DOHH2 (cell line): ENCODE results near the gene MEGF11.

ENCODE experiments used
- H3F3A ChIP-seq: fragments of 200-600 bp; sonication (generic), shearing (Covaris generic); 2 replicates; pipeline ENCODE4 v1.6.0; 2016; ENCODE audit warnings: antibody characterized with exemption, mild to moderate bottlenecking; ENCODE audit not compliant: control insufficient read depth, insufficient read depth
- H3K27ac ChIP-seq: fragments of 200-600 bp; sonication (generic); 2 replicates; pipeline ENCODE4 v1.5.1; 2014; ENCODE audit warnings: low read depth, mild to moderate bottlenecking, low read length, moderate library complexity
- H3K27me3 ChIP-seq: fragments of 200-600 bp; sonication (generic); 2 replicates; pipeline ENCODE4 v1.6.1; 2014; ENCODE audit warnings: mild to moderate bottlenecking, low read length, mixed read lengths; ENCODE audit not compliant: control insufficient read depth
- H3K36me3 ChIP-seq: fragments of 200-600 bp; sonication (generic); 2 replicates; pipeline ENCODE4 v1.6.1; 2014; ENCODE audit warnings: mild to moderate bottlenecking, low read length, moderate library complexity, mixed read lengths; ENCODE audit not compliant: control insufficient read depth
- H3K4me1 ChIP-seq: fragments of 200-600 bp; sonication (generic); 2 replicates; pipeline ENCODE4 v1.6.1; 2014; ENCODE audit warnings: mild to moderate bottlenecking, low read length, mixed read lengths; ENCODE audit not compliant: control insufficient read depth
- H3K4me2 ChIP-seq: fragments of 200-600 bp; sonication (generic); 2 replicates; pipeline ENCODE4 v1.6.0; 2014; ENCODE audit warnings: mild to moderate bottlenecking, low read length, moderate library complexity
- H3K4me3 ChIP-seq: fragments of 200-600 bp; sonication (generic); 2 replicates; pipeline ENCODE4 v1.5.1; 2014; ENCODE audit warnings: mild to moderate bottlenecking, low read length, mixed read lengths
- H3K79me2 ChIP-seq: fragments of 200-600 bp; sonication (generic); 2 replicates; pipeline ENCODE4 v1.6.1; 2014; ENCODE audit warnings: mild to moderate bottlenecking, low read length, mixed read lengths; ENCODE audit not compliant: control insufficient read depth
- H3K9me2 ChIP-seq: fragments of 200-600 bp; sonication (generic); replicated peaks from 2 replicates; pipeline ENCODE4 v1.6.1; 2014; ENCODE audit warnings: mild to moderate bottlenecking, low read length, mixed read lengths; ENCODE audit not compliant: control insufficient read depth
- H3K9me3 ChIP-seq: fragments of 200-600 bp; sonication (generic); 2 replicates; pipeline ENCODE4 v1.6.1; 2014; ENCODE audit warnings: antibody characterized with exemption, low read length, mixed read lengths; ENCODE audit not compliant: control insufficient read depth, insufficient read depth
- H4K20me1 ChIP-seq: fragments of 200-600 bp; sonication (generic); 2 replicates; pipeline ENCODE4 v1.6.0; 2014; ENCODE audit warnings: low read depth, mild to moderate bottlenecking, antibody characterized with exemption, low read length, moderate library complexity; ENCODE audit not compliant: control insufficient read depth, insufficient read depth
- CTCF ChIP-seq: fragments of 200-600 bp; sonication (generic); IDR thresholded peaks from one replicate; pipeline ENCODE4 v1.5.1; 2014; ENCODE audit warnings: antibody characterized with exemption, mild to moderate bottlenecking, low read depth, low read length; ENCODE audit not compliant: poor library complexity, severe bottlenecking
- EZH2phosphoT487 ChIP-seq: fragments of 200-600 bp; sonication (generic); IDR thresholded peaks from 2 replicates; pipeline ENCODE4 v1.6.1; 2017; ENCODE audit warnings: borderline replicate concordance, mild to moderate bottlenecking, antibody characterized with exemption, low read length, moderate library complexity, mixed read lengths

The MEGF11 gene

GRCh38 chr15:66180531-66181097, 72.9 kb downstream of the MEGF11 start:
- no peaks in the 10 kb centered on the region for H3K9me2 ChIP-seq
- H4K20me1 ChIP-seq = no peaks in the 10 kb centered on the region
- peaks cover 100% of the 10 kb centered on the region for H3K4me1 ChIP-seq
- H3K79me2 ChIP-seq = peaks cover 93% of the 10 kb centered on the region
- TF ChIP-seq CTCF = no peak
- H3K9me3 ChIP-seq = no peaks in the 10 kb centered on the region
- H3F3A ChIP-seq = peaks cover 55% of the 10 kb centered on the region
- no peaks in the 10 kb centered on the region for H3K27me3 ChIP-seq
- peaks cover 43% of the 10 kb centered on the region for H3K36me3 ChIP-seq
- peak overlapping the region; percentile 68 for H3K4me2 ChIP-seq
- H3K27ac ChIP-seq = peak overlapping the region; percentile 100
- H3K4me3 ChIP-seq = peak overlapping the region; percentile 65

GRCh38 chr15:66178531-66178910, 75.0 kb downstream of the MEGF11 start:
- Histone ChIP-seq H3K79me2 (peaks cover 93% of the 10 kb centered on the region), H3K27ac (peak overlapping the region; percentile 100), H3K4me3 (peak overlapping the region; percentile 65), H3F3A (peaks cover 56% of the 10 kb centered on the region), H3K4me2 (peak overlapping the region; percentile 68), H3K36me3 (peaks cover 45% of the 10 kb centered on the region), H3K4me1 (peaks cover 100% of the 10 kb centered on the region), H3K9me3 (no peaks in the 10 kb centered on the region), H3K9me2 (no peaks in the 10 kb centered on the region), H3K27me3 (no peaks in the 10 kb centered on the region), H4K20me1 (no peaks in the 10 kb centered on the region)
- TF ChIP-seq EZH2phosphoT487 (no peak), CTCF (no peak)

- peaks cover 82% of the 10 kb centered on the region for H3K79me2 ChIP-seq
- no peaks in the 10 kb centered on the region for H3K9me3 ChIP-seq
- H3K36me3 ChIP-seq = peaks cover 49% of the 10 kb centered on the region
- H3K27ac ChIP-seq = peak overlapping the region; percentile 100
- no peaks in the 10 kb centered on the region for H4K20me1 ChIP-seq
- H3F3A ChIP-seq = peaks cover 37% of the 10 kb centered on the region
- peaks cover 100% of the 10 kb centered on the region for H3K4me1 ChIP-seq
- no peaks in the 10 kb centered on the region for H3K9me2 ChIP-seq
- peak overlapping the region; percentile 67 for H3K4me3 ChIP-seq
- H3K27me3 ChIP-seq = no peaks in the 10 kb centered on the region
- no peak for TF ChIP-seq EZH2phosphoT487
- peak overlapping the region; percentile 78 for H3K4me2 ChIP-seq
Measured at GRCh38 chr15:66172324-66172980, 81.1 kb downstream of the MEGF11 start.

- H3K4me2 ChIP-seq = peak overlapping the region; percentile 78
- H3F3A ChIP-seq = peaks cover 33% of the 10 kb centered on the region
- no peaks in the 10 kb centered on the region for H3K9me3 ChIP-seq
- H3K79me2 ChIP-seq = peaks cover 82% of the 10 kb centered on the region
- no peaks in the 10 kb centered on the region for H3K9me2 ChIP-seq
- H3K27ac ChIP-seq = peak overlapping the region; percentile 100
- H3K4me1 ChIP-seq = peaks cover 100% of the 10 kb centered on the region
- peaks cover 47% of the 10 kb centered on the region for H3K36me3 ChIP-seq
- no peaks in the 10 kb centered on the region for H3K27me3 ChIP-seq
- no peak for TF ChIP-seq CTCF
- no peak for TF ChIP-seq EZH2phosphoT487
- peak overlapping the region; percentile 67 for H3K4me3 ChIP-seq
- H4K20me1 ChIP-seq = no peaks in the 10 kb centered on the region
Measured at GRCh38 chr15:66171841-66172240, 81.7 kb downstream of the MEGF11 start.
